AG10803 (cell line): ENCODE data around the gene PACSIN2.

Experiments used
- DNase-seq: peaks from one replicate; pipeline ENCODE4 v3.0.0; 2010; ENCODE audit warnings: low read depth
- H3K4me3 ChIP-seq: 2 replicates; pipeline ENCODE4 v1.5.1; 2011; ENCODE audit warnings: mild to moderate bottlenecking, low read length, control low read depth
- CTCF ChIP-seq: conservative IDR thresholded peaks from 2 replicates; pipeline ENCODE4 v1.5.1; 2011; ENCODE audit warnings: mild to moderate bottlenecking, low read length, control low read depth, inconsistent platforms

The PACSIN2 gene

GRCh38 chr22:42970029-42970428 is 44.9 kb downstream of the PACSIN2 start:
- no peak for DNase-seq
- TF ChIP-seq CTCF: no peak
- H3K4me3 ChIP-seq: no peak overlapping the region

GRCh38 chr22:42969348-42969975 is 45.5 kb downstream of the PACSIN2 start:
- DNase-seq: peak; percentile 96
- TF ChIP-seq CTCF: no peak
- H3K4me3 ChIP-seq: no peak overlapping the region

GRCh38 chr22:42967933-42968332 is 47.0 kb downstream of the PACSIN2 start:
- peak; percentile 74 for DNase-seq
- H3K4me3 ChIP-seq: no peak overlapping the region
- peak; percentile 62 for TF ChIP-seq CTCF

- no peak for TF ChIP-seq CTCF
- no peak for DNase-seq
- no peak overlapping the region for H3K4me3 ChIP-seq
Observed at GRCh38 chr22:42967005-42967404, 47.9 kb downstream of the PACSIN2 start.

GRCh38 chr22:42966497-42966896 is 48.5 kb downstream of the PACSIN2 start:
- TF ChIP-seq CTCF: no peak
- peak; percentile 50 for DNase-seq
- H3K4me3 ChIP-seq: no peak overlapping the region

- no peak overlapping the region for H3K4me3 ChIP-seq
- no peak for TF ChIP-seq CTCF
- DNase-seq: peak; percentile 49
Observed at GRCh38 chr22:42964994-42965699, 49.8 kb downstream of the PACSIN2 start.

GRCh38 chr22:42963231-42963595 is 51.7 kb downstream of the PACSIN2 start:
- DNase-seq: no peak
- H3K4me3 ChIP-seq: no peak overlapping the region
- TF ChIP-seq CTCF: no peak
